8988T (cell line): ENCODE results near the gene ADGRV1.

Experiments used
- DNase-seq: peaks from one replicate; pipeline ENCODE4 v3.0.0; 2011

ADGRV1 gene

DNA sequence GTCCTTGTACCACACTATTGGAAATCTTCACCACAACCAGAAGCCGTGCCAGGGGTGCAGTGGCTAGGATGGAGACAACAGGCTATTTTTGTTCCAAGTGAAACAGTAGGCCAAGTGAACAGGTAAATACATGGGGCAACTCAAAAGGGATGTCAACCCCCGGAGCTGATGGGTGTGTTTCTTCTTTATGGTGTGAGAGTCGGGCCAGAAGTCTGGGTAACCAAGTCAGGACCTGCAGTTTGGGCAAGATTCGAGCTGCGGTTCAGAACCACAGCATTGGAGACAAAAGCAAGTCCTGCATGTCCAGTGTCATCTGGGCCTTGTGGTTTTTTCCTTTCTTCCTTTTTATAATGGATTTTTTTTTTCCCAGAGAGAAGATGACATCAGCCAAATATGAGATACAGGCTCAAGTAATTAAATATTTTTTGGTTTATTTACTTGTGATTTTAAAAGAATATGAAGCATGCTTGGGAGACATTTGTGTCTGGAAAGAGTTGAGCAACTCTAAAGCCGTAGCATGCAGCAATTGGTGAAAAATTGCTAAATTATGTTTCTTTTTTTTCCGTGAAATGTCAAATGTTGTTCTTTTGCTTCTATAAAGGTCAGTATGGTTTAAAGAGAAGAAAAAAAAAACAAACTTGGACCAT lies 562.9 kb downstream of the ADGRV1 start:
- no peak for DNase-seq

DNA sequence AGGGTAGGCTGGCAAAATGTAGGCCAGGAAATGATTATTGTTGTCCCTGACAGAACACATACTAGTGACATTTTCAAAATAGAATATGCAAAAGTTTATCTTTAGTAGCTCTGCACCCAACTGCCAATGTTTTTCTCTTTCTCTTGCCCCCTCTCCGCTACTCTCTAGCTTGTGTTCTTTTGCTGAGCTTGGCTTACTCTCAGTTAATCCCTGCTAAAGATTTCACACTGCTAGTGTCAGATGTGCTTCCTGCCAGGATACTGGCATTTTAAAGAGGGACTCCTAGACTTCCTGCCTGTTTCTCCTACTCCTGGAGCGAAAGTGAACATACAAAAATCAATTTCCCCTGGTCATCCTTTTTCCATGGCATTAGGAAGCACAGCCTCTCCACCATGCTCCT lies 564.1 kb downstream of the ADGRV1 start:
- no peak for DNase-seq

DNA sequence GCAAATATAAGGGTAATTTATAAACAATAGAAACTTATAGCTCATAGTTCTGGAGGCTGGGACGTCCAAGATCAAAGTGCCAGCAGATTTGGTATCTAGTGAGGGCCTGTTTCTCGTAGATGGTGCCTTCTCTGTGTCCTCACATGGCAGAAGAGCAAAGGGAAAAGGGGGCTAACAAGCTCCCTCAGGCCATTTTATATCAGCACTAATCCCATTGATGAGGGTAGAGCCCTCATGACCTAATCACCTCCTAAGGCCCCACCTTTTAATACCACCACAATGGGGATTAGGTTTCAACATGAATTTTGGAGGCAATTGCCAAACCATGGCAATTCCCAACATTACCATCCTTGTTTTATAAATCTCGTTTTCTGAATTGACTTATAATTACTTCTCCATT lies 564.7 kb downstream of the ADGRV1 start:
- no peak for DNase-seq

DNA sequence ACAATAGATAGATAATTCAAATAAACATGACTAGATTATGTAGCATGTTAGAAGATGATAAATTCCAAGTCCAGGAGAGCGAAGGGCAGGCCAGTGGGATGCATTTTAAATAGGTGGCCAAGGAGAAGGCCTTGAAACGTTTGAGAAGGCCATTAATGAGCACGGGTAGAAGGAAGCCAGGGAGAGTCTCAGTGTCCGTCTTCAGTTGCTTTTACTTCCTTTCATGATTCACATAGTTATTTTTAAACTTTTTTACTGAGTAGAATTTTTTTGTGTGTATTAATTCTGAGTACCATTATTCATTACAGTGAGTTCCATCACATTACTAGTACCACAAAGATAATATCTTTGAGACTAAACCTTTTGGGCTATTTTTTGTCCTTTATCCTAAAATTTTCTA lies 565.3 kb downstream of the ADGRV1 start:
- no peak for DNase-seq

DNA sequence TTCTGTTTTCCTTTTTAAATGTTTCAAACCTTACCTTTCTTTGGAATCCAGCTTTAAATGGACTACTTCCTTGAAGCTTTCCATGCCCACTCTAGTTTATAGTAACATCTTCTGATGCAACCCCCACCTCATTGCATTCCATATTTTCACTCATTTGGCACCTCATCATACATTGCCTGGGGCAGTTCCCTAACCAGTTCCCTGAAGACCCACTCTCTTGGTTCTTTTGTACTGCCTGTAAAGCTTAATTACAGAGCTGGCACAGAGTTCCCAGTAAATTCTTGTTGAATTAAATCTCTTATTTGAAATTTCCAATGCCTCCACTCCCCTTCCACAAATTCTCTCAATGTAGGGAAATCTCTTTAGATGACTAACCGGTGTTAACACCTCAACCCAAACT lies 567.3 kb downstream of the ADGRV1 start:
- no peak for DNase-seq

DNA sequence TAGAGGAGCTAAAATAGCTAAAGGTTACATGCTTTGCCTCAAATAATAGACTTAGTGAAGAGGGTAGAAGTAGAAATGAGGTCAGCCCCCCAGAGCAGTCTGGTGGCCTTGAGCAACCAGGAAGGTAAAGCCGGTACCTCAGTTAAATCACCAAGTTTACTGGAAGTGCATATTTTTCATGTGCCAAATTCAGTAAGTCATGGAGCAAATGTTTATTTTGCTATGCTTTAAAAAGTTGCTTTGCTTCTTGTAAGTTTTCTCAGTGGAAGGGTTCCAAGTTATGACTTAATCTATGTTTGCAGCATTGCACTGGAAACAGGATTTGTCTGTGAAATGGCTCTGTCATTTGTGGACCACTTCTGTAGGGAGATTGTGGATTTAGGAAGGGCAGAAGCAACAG lies 567.9 kb downstream of the ADGRV1 start:
- DNase-seq, result no peak

DNA sequence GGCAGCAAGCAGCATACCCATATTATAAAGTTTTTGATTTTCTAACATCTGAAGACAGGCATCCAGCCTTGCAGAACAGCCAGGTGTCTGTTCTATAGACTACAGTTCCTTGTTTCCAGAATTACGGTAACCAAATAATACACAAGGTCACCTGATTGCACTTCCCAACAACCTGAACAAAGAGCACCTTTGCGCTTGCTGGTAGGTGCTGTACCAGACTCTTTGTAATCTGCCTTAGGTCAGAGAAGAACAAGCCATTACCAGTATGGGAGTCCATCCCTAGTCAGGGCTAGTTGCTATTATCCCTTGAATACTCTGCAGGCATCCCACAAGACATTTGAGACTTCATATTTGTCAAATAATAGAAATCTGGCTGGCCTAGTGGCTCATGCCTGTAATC lies 568.3 kb downstream of the ADGRV1 start:
- no peak for DNase-seq

DNA sequence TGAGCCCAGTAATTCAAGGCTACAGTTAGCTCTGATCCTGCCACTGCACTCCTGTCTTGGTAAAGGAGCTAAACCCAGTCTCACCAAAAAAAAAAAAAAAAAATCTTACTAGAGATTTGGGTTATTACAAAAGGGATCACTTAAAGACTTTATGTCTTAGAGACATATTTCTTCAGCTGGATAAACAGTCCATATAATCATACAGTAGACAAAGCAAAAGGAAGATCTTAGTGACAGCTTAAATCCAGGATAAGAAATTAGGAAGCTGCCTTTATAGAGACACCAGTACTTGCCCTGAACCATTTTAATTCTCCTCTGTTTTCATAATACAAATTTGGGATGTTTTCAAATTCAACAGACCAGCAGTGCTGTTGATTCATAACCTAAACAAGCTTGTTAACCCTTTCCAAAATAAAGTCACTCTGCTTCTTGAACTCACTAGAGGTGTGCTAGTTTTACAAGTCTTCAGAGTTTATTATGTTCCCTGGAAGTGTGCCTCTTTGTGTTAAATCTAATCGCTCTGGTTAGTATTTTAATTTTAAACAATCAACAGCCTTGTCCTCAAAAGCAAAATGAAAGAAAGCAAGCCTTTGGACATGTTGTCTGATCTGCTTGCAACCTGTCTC lies 569.0 kb downstream of the ADGRV1 start:
- no peak for DNase-seq

DNA sequence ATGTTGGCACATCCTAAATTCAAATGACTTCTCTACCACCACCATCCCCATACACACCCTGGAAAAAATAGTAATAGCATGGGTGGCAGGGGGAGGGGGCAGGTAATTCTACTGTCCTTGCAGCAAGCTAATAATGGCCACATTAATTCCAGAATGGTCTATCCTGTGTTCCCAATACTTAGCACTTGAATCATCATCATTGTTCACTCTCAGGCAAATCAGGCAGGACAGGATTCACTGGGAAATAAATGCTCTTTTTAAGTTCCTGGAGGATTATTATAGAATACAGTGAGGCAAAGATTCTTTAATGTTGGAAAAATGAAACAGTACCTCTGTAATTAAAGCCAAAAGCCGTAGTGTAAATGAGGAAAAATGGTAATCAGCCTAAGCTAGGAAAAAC lies 570.0 kb downstream of the ADGRV1 start:
- no peak for DNase-seq

DNA sequence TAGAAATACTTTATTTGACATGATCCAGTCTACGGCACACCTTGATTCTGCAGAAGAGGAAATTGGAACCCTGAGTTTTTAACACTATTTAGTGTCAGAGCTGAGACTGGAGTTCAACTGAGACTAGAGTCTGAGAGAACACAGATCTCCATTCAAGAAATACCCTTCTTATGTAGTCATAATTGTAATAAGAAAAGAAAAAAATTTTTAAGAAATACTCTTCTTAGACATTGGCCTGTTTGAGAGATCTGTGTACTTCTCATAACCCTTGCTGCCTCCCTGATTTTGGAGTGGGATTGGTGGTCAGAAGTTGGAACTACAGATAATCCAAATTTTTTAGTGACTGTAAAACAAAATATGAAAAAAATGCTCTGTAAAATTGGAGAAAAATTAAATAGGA lies 571.2 kb downstream of the ADGRV1 start:
- DNase-seq, result no peak

DNA sequence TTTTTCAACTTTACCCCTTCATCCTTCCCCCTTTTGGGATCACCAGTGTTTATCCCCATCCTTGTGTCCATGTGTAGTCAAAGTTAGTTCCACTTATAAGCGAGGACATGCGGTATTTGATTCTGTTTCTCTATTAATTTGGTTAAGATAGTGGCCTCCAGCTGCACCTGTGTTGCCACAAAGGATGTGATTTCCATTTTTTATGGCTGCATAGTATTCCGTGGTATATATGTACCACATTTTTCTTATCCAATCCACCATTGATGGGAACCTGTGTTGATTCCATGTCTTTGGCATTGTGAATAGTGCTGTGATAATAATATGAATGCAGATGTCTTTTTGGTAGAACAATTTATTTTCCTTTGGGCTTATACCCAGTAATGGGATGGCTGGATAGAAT lies 572.2 kb downstream of the ADGRV1 start:
- DNase-seq, result no peak

DNA sequence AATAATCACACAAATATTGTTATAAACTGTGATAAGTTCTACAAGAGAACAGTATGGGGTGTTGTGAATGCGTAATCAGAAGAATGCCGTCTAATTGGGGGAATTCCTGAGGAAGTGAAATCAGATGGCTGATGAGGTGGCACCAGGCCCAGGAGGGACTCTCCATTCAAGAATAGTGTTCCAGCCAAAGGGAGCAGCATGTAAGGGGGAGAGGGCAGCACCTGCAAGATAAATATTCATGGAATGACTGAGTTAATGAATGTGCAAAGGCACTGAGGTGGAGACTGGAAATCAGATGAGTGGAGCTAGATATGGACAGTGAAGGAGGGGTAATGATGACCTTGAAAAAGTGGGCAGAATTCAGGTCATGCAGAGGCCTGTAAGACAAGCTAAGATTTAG lies 574.0 kb downstream of the ADGRV1 start:
- no peak for DNase-seq

DNA sequence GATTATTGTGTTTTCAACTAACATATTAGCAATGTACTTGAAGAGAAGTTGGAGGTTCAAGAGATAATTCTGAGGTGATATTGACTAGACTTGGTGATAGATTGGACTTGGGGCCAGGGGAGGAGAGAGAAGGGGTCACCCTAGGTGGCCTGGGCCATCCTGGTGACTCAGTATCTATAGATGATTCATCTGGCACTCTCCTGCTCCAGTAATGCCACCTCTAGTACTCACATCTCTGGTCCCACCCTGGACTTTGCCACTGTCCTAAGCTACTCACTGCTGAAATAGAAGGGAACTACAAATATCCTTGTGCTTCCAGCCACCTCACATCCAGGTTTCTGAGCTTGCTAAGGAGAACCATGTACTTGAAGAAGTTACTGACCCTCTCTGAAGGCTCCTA lies 574.6 kb downstream of the ADGRV1 start:
- DNase-seq, result no peak

DNA sequence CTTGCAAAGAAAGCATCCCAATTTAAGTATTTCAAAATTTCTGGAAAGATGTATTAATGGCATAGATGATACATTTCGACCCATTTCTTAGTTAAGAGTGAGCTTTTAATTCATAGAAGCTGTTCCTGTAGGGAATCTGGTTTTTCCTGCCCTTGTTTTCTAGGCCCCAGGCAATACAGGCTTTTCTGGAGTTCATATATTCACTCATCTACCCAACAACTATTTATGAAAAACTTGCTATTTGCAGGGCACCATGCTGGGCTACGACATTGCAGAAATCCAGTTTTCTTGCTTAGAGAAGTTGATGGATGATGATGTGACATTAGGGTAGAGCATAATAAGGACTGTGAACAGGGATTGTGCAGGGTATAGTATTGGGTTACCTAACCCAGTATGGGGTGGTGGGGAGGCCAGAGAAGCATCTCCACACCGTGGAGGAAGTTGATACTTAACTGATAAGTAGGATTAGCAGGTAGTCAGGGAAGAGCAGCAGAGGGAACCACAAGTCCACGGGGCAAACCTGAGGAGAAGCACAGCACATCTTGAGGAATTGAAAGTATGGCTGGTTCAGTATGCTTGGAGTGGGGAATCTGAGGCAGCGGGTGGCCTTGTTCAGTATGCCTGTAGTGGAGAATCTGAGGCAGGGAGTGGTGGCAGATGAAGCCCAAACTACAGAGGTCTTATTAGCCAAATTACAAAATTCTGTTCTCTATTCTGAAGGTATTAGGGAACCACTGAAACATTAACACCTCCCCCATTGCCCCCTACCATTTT lies 577.1 kb downstream of the ADGRV1 start:
- DNase-seq, result no peak

DNA sequence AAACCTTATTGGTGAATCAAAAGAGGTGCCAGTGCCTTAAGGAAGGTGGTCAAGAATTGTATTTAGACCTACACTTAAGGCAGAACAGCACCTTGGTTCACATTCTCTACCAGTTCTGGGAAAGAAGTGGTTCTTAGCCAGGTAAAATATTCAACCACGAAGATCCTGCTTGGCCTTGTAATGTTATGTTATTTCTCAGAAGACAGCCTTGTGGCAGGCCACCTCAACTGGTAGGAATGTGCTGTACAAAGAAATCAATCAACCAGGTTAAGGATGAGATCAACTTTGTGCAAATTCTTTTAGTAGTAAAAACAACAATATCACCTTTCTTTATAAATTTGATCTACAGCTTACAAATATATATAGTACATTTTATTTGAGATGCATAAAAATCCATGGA lies 577.7 kb downstream of the ADGRV1 start:
- no peak for DNase-seq

DNA sequence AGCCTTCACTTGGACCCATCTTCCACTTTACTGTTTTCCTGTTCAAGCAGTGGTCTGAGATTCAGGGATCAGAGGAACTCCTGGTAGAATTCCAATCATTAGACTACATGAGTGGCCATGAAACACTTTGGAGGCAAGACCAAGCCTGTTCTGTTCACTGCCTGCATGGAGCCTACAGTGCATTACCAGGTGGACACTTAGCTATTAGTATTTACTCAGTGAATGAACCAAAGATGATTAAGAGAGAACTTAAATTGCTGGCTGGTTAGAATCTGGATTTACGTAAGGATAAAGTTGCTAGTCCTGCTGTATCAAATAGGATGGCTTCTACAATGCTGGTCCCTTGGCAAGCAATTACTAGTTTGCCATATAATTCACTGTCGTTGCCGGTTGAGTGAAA lies 579.0 kb downstream of the ADGRV1 start:
- no peak for DNase-seq

DNA sequence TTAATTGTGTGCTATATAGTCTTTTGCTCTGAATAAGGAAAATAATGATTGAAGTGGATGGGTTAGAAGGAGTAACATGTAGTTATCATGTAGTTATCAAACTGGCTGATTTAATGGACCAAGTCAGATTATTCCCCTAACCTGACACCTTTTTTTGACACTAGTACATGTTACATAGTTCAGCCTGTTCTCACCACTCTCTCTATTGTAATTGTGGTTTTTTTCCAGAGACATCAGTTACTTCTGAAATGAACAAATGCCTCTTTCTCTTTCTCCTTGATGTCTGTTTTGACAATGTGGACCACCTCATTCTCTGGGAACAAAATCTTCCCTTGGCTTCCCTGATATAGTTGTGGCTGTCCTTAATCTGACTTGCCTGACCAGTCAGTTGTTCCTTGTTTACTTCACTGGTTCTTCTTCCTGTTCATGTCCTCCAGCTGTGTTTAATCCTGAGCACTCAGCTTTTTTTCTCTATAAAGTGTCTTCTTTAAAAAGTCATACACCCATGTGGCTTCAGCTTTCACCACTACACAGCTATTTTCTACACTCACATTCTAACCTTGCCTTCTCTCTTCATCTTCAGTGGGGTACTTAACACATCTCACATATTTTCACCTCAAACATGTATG lies 581.1 kb downstream of the ADGRV1 start:
- DNase-seq, result no peak

DNA sequence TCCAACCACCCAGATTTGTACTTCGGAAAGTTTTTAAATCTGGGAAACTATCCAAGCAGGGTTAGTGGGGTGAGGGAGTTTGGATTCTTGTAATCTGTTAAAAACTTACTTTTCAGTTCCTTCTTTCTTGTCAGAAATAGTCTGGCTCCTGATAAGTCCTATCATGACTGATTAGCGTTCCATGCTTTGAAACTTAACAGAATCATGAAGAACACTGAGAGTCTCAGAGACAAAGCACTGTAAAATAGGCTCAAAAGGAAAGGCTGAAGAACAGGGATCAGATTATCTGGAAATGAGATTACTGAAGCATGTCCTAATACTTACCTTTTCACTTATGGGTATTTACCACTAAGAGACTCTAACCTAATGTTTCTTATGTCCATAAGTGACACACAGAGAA lies 582.1 kb downstream of the ADGRV1 start:
- DNase-seq, result no peak

DNA sequence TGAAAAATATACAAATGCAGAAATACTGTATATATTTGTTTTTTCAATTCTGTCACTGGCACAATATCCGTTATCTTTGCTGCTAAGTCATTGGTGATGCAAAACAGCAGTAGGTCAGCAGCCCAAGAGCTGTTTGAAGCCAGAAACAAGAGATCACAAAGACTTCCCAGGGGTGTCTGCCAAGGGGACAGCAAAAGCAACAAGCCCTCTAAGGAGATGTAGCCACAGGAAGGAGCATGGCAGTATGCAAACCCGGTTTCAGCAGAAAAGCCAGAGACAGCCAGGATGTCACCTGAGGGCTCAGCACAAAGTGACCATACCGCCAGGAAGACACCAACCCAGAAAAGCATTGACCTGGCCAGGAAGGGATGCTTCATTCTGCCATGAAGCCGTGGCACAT lies 583.0 kb downstream of the ADGRV1 start:
- DNase-seq, result no peak

DNA sequence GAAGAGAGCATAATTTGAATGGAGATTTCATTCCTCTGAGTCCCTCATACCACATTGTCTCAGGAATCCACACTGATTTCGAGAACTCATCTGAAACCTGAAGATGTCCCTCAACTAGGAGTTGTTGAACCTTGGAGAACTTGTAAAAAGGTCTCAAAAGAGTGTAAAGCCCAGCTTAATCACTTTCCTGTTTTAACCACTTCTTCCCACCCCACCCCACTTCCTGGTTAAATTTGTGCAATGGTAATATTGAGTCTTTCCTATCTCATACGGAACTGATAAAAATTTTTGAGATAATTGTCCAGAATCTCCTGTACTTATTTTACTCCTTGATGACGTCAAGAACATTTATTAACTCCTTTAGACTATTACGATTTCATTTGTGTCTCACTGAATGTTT lies 583.8 kb downstream of the ADGRV1 start:
- no peak for DNase-seq

DNA sequence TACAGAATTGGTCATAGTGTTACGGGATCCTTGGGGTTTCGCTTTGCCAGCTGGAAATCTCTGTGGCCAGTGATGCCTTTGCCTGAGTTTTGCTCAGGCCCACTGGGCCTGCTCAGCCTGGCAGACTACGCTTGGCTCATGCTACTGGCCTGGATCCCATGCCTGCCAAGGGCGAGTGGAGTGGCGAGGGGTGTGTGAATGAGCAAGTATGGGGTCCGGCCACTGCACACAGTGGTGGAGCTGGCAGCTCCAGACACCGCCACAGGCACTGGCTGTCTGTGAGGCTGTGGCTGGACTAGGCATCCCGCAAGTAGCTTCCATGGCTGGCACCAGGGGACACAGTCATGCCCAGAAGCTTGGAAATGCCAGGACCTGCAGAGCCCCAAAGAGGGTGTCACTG lies 584.2 kb downstream of the ADGRV1 start:
- no peak for DNase-seq

DNA sequence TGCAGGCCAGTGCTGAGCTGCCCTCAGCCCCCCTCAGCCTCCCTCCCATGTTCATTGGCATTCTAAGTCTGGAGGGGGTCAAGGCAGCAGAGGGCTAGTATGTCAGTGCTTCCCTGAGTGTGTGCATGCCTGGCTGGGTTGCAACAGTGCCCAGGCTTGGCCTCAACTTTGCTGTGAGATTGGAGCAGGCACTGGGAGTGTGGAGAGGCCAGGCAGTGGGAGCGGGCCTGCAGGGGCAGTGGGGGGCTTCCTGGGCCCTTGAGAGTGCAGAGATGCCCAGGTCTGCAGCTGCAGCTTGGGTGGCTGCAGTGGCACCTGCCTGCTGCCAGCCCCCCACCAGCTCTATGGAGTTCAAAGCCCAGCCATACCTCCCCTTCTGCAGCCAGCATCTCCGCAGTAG lies 585.2 kb downstream of the ADGRV1 start:
- no peak for DNase-seq

DNA sequence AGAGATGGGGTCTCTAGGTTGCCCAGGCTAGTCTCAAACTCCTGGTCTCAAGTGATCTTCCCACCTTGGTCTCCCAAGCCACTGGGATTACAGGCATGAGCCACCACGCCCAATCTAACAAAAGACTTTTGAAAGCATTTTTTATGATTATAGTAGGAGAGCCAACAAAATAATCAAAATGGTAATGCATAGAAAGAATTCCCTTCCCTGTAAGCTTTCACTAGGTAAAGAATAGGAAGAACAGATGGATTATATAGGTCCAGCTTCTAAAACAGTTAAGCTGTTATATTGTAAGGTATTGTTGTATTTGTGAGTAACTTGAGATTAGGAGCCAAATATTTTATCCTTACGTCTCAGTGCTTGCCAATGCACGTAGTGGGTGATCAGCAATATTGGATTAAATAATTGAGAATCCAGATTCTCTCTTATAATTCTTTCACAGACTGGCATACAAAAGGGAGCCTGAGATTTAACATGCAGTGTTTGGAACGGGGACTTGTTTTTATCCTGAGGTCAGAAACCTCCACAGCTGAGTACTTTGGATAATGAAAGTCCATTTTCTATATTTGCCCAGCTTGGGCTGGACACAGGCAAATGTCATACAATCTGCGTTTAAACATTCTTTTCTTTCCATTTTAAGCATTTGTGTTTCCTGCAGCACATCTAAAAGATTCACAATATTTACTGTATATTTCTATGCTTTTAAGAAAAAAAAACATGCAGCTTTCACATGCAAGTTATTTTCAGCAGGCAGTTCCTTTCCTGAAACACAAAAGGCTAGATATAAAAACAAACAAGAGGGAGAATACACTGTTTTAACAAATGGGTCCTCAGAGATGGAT lies 586.1 kb downstream of the ADGRV1 start:
- DNase-seq, result no peak
